ENCODE data around the gene SGK2.

SGK2 gene

DNA sequence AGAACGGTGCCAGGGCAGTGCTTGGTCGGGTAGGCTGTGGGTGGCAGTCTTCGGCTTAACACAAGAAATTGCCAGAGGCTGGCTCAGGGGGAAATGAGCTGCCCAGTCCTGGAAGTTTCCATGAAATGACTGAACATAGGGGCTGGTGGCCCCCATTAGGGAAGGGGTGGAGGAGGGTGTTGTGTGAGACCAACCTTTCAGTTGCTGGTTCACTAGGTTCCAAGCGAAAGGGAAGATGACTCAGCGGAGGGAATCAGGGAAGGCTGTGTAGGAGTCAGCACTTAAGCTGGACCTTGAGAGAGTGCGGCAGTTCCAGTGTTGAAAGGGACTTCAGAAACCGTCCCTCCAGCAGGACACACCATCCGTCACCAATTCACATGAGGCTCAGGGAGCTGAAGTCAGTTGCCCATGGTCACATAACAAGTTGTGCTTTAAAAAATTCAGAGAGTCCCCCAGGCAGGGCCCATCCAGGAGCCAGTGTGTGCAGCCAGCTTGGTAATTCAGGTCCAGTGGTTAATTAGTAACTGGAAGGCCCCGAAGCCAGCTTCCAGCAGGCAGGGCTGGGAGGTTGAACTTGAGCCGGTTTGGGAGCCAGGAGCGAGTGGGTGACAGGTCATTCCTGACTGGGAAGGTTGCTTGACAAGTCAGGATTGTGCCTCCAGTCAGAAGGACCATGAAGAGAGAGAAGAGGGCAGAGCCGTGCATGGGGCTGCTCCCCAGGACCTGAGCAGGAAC, at the start of gene SGK2:
Gene SGK2 (plus strand): TSS at position 616 of the 735 bp plus-strand sequence. CDS start 7,469 bp downstream, outside the sequence.
- no peak for DNase-seq

DNA sequence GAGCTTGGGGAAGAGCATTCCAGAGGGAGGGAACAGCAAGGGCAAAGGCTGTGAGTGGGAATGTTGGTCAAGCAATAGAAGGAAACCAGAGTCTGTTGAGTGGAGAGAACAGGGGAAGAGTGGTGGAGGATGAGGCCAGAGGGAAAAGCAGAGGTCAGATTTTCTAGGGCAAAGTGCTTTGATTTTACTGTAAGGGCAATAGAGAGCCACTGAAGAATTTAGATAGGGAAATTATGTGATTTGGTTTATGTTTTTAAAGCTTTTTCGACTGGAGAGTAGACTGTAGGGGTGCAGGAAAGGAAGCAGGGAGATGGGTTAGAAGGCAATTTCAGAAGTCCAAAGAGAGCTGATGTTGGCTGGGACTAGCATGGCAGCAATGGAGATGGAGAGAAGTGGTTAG, 46.9 kb upstream of the SGK2 start:
- DNase-seq: no peak

DNA sequence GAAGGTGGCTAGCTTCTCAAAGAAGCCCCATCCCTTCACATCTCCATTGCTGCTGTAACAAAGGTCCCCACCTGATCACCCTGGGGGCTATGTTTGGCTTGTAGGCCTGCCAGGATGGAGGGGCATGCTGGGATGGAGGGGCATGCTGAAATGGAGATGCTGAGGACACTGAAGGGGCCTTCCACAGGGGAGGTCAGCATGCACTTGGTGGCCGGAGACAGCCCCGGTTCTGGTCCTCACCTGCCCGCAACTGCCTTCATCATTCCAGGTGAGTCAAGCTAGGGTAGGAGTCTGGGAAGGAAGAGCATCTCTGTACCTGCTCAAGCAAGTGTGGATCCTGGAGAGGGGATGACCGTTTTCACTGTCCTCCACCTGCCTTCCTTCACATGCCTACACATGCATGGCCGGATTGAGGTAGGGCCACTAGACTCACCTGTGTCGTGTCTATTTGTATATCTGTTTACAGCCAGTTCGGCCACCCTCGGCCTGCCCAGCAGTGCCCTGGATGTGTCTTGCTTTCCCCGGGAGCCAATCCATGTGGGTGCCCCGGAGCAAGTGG, 45.4 kb upstream of the SGK2 start:
- no peak for DNase-seq

- DNase-seq: peak; percentile 96
These were observed 44.7 kb upstream of the SGK2 start for GRCh38 chr20:43513931-43514647.

DNA sequence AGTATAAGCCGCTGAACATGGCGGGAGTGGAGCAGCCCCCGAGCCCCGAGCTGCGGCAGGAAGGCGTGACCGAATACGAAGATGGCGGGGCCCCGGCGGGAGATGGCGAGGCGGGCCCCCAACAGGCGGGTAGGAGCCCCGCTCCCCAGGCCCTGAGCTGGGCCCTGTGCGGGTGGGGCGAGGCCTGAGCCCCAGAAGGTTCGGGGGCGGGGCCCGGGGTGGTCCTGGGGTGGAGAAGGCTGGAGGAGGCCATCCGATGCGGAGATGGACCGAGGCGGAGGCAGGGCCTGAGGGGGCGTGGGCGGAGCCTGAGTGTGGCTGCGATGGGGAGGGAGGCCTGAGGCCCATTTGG, 44.2 kb upstream of the SGK2 start:
- DNase-seq: no peak

GRCh38 chr20:43515628-43516027, 43.2 kb upstream of the SGK2 start:
- DNase-seq: no peak

GRCh38 chr20:43516251-43516824, 42.5 kb upstream of the SGK2 start:
- no peak for DNase-seq

DNA sequence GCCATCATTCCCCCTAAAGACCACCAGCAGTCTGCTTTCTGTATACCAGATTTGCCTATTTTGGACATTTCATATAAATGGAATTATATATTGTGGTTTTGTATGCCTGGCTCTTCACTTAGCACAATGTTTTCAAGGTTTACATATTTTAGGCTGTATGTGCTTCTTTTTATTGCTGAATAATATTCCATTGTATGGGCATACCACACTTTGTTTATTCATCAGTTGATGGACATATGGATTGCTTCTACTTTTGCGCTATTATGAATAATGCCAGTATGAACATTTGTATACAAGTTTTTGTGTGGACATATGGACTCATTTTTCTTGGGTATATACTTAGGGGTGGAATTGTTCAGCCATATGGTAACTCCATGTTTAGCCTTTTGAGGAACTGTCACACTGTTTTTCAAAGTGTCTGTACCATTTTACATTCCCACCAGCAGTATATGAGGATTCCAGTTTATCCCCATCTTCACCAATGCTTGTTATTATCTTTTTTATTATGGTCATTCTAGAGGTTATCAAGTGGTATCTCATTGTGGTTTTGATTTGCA, 38.7 kb upstream of the SGK2 start:
- no peak for DNase-seq

DNA sequence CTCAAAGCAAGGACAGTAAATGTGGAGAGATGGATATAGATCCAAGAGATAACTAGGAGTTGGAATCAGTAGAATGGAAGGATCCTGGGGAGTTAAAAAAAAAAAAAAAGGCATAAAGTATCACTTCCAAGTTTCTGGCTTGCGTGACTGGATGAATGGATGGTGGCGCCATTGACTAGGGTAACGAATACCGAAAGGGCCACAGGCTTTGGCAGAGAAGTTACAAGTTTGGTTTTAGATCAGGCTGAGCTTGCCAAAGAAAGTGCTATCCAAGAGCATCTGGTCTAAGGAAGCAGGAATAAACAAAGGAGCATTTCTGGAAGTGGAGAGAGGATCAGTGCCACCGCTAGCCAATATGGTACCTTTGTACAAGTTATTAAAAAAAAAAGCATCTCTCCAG, 33.8 kb upstream of the SGK2 start:
- no peak for DNase-seq

GRCh38 chr20:43528258-43528875, 30.5 kb upstream of the SGK2 start:
- DNase-seq: no peak

GRCh38 chr20:43529051-43529450, 29.8 kb upstream of the SGK2 start:
- DNase-seq: no peak

DNA sequence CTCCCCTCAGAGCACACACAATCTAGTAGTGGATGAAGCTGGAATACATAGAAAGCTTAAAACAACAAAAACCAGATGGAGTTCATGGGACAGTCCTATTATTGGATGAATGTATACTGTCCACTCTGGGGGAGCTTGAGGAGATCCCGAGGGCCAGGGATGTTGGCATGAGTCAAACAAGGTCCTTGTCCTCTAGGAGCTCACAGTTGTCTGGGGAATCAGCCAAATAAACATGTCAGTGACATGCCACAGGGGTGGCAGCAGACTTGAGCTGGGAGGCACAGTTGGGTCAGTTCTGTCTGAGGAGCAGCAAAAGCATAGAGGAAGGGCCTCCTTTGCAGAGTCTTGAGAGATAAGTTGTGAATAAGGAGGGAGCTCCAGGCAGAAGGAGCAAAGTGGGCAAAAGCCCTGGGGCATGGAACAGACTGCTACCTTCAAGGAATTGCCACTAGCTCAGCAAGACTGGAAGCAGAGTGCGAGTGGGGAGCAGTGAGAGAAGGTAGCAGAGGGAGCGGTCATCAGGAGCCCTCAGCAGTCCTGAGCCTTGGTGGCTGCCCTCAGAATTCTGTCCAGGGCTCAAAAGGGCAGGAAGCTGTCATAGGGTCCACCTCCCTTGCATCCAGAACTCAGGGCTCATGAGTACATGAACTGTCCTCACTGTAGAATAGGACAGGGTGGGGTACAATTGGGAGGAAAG, 29.2 kb upstream of the SGK2 start:
- DNase-seq: no peak

DNA sequence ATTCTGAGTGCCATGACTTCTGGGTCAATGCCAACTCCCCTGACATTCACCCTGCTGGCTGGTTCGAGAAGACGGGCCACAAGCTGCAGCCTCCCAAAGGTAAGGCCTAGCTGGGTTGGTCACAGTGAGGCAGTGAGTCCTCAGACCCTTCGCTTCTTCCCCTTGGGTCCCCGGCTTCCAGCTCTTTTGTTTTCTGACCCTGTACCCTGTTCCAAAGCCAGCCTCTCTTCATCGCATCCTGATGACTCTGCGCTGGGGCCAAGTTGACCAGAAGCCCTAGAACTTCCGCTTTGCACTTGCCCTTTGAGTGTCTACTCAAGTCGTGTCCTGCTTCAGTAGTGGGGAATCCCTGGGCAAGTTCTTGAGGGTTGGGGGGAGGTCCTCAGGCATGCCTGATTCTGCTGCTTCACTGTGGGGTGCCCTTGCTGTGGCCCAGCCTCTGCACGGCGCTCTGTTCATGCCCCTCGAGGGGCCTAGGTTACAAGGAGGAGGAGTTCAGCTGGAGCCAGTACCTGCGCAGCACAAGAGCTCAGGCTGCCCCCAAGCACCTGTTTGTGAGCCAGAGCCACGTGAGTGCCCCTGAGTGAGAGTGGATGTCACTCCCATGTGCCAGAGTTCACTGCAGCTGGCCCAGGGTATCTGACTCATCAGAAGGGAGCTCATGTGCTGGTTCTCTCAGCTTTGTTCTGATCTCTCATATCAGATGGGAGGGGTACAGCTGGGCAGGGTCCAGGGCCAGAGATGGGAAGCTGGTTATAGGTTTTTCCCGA, 28.3 kb upstream of the SGK2 start:
- DNase-seq: no peak

DNA sequence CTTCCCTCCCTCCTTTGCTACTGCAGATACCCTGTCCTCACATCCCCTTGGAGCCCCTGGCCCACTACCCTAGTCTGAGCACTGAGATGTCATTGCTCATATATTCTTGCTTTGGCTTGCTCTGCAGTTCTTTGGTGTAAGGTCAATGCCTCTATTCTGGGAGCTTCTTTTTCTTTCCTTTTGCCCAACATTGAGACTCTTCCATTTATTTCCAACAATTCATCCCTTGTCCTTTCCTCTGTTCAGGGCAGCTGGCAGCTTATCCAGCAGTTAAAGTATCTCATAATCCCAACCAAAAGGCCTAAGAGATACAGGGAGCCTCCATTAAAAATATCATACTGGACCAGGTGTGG, 27.8 kb upstream of the SGK2 start:
- no peak for DNase-seq

GRCh38 chr20:43532416-43533055, 26.3 kb upstream of the SGK2 start:
- no peak for DNase-seq

GRCh38 chr20:43533060-43533459, 25.8 kb upstream of the SGK2 start:
- no peak for DNase-seq

GRCh38 chr20:43534016-43534415, 24.8 kb upstream of the SGK2 start:
- DNase-seq: no peak

- no peak for DNase-seq
These were observed 24.0 kb upstream of the SGK2 start for GRCh38 chr20:43534791-43535350.

GRCh38 chr20:43535370-43536004, 23.3 kb upstream of the SGK2 start:
- no peak for DNase-seq

GRCh38 chr20:43536041-43536816, 22.6 kb upstream of the SGK2 start:
- DNase-seq: no peak
